Ovary (tissue), 9 donors: ENCODE results near the gene KLRC4. TPM values are rescaled to one million over a fixed set of nuclear protein-coding genes. Genes with fewer than 3 reads are reported as not detected.
"Not testable (repeated sequence)": the region's sequence is repeated elsewhere in the genome, so short reads cannot be mapped to it uniquely, and the experiment has no call there.

Experiments
- DNase-seq, 5 donors: peaks; one replicate each; pipeline ENCODE4 v3.0.0-alpha.2; 2019 to 2020
- H3K27ac ChIP-seq, 2 donors: fragments of 200-600 bp; one replicate each; pipeline versions ENCODE4 v1.5.1 to v1.8.0; 2019 to 2022
- H3K27me3 ChIP-seq: fragments of 200-600 bp; one replicate; pipeline ENCODE4 v1.8.0; 2022
- H3K36me3 ChIP-seq: fragments of 200-600 bp; sonication (generic); one replicate; pipeline ENCODE4 v1.5.1; 2019
- H3K4me1 ChIP-seq: one replicate; pipeline ENCODE4 v1.8.1; 2013; ENCODE audit warnings: mild to moderate bottlenecking, moderate library complexity; ENCODE audit not compliant: insufficient read depth
- H3K4me3 ChIP-seq: fragments of 200-600 bp; sonication (generic); one replicate; pipeline ENCODE4 v1.5.1; 2017
- H3K9me3 ChIP-seq, 2 donors: fragments of 200-600 bp in 1 of 2; sonication (generic) in 1 of 2; one replicate each; pipeline versions ENCODE4 v1.5.1 to v1.8.1; 2013 to 2019; ENCODE audit warnings: mild to moderate bottlenecking in 1 of 2, moderate library complexity in 1 of 2
- CTCF ChIP-seq, 3 donors: fragments of 450-650 bp in 2 of 3; fragments of 200-600 bp in 1 of 3; IDR thresholded peaks; one replicate each; pipeline versions ENCODE4 v1.5.1 to v1.8.0; 2016 to 2022; ENCODE audit warnings: antibody characterized with exemption in 3 of 3, mild to moderate bottlenecking in 1 of 3
- EP300 ChIP-seq: sonication (generic); formaldehyde crosslinking; IDR thresholded peaks from one replicate; pipeline ENCODE4 v1.6.1; 2017; ENCODE audit warnings: antibody characterized with exemption
- POLR2A ChIP-seq: fragments of 450-650 bp; IDR thresholded peaks from one replicate; pipeline ENCODE4 v1.6.1; 2017; ENCODE audit warnings: antibody characterized with exemption, mild to moderate bottlenecking, moderate library complexity
- WGBS, 3 donors: extraction: QIAGEN DNeasy Blood & Tissue Kit in 1 of 3; methylation state at CpG; one replicate each; pipeline versions ENCODE4 v1.1.5 to v1.1.7; 2013 to 2017; 5-methylcytosine and 5-hydroxymethylcytosine counted together
- intact Hi-C, 4 donors: fragments of 100-400 bp; cut with DNase I; formaldehyde crosslinking; loops; one replicate each; pipeline versions ENCODE4 v1.11.0 to v1.15.1; 2022 to 2023
- polyA plus RNA-seq, 2 donors: library from polyadenylated mRNA; stranded (reverse); fragments of 200-250 nt in 1 of 2; fragments of 350-450 nt in 1 of 2; fragmentation: Illumina TruSeq in 1 of 2; extraction: RNeasy Lipid Tissue Mini Kit (QIAGEN cat#74804) in 1 of 2; gene quantifications; one replicate each; pipeline ENCODE4 v1.2.3, GENCODE V29; 2013 to 2014
- total RNA-seq, 7 donors: library from RNA; depleted of rRNA in 2 of 7; stranded (reverse); fragments of >200 nt in 2 of 7; fragmentation: NEBNext Ultra II Directional in 3 of 7; extraction: Animal tissue kit (Norgen Biotek cat#: 25700) in 3 of 7; gene quantifications; one replicate each; pipeline versions ENCODE4 v1.1.0 to v1.2.4, GENCODE V29; 2016 to 2023
- donor health status: DM: no; HTN: no; CAD: no; lungs with moderate emphysema.
- donor health status: DM: no; HTN: no; CAD: no.
- donor health status: Bipolar disorder and iron deficiency.
- donor health status: DM: yes; HTN: yes; CAD: no.
- donor health status: DM: no; HTN: no; CAD: no.
- donor health status: DM: yes; HTN: yes; CAD: no.

KLRC4 gene
- total and polyA plus RNA-seq, 9 donors: 0.30 to 0.60 TPM; not detected in 7

DNA sequence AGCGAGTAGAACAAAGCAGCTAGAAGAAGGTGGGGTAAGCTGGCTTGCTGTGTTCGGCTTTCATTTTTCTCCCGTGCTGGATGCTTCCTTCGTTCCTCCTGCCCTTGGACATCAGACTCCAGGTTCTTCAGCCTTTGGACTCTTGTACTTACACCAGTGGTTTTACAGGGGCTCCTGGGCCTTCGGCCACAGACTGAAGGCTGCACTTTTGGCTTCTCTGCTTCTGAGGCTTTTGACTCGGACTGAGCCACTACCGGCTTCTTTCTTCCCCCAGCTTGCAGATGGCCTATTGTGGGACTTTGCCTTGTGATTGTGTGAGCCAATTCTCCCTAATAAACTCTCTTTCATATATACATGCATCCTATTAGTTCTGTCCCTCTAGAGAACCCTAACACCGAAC is 16.4 kb upstream of the KLRC4 start:
- intact Hi-C loops, H3K4me1 ChIP-seq, H3K27me3 ChIP-seq, H3K4me3 ChIP-seq, H3K36me3 ChIP-seq, H3K9me3 ChIP-seq, DNase-seq, H3K27ac ChIP-seq: not testable (repeated sequence)
- 88 to 93% (median 89%) methylated on average over 8 of the region's 8 CpGs for WGBS, 3 donors

DNA sequence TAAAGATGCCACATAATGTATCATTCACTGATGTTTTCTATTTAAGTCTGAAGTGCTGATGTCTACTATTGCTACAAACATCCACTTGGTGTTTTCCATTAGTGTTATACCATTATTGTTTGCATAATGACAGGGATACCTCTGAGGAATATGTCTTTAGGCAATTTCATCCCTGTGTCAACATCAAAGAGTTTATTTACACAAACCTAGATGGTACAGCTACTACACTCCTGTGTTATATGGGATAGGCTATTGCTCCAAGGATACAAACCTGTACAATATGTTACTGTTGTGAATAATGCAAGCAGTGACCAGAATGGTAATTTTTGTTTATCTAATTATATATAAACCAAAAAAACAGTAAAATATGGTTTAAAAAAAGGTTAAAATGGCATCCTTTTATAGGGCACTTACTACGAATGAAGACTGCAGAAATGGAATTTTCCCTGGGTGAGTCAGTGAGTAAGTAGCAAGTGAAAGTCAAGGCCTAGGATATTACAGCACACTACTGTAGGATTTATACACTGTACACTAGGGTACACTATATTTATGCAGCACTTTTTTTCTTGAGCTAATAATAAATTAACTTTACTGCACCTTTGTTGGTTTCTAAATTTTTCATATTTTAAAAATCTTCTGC is 14.8 kb upstream of the KLRC4 start:
- H3K27me3 ChIP-seq, DNase-seq, H3K27ac ChIP-seq, intact Hi-C loops, H3K4me1 ChIP-seq, H3K9me3 ChIP-seq, H3K36me3 ChIP-seq, H3K4me3 ChIP-seq: not testable (repeated sequence)
- WGBS, 3 donors: 71 to 72% methylated on average over 1 of the region's 1 CpG; no CpG with 5 or more reads in 1 of the 3 donors

DNA sequence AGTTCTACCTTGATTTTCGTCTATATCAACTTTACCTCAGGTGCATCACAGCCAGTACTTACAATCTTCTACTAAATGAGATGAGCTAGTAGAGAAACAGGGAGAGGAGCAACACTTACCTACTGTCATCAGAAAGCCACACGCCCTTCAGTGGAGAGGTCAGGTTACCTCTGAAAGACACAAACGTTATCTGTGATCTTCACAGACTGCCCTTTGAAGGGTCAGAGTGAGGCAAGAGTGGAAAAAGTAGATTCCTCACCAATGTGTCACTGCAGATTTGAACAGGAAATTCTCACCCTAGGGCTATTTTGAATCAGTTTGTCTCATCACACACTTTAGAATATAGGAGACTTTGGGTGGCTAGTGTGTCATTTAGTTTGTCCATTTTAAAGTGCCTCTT is 12.6 kb upstream of the KLRC4 start:
- 49 to 84% (median 76%) methylated on average over 2 to 3 of the region's 3 CpGs for WGBS, 3 donors
- DNase-seq, intact Hi-C loops: not testable (repeated sequence)

GRCh38 chr12:10420334-10420733 is 10.8 kb upstream of the KLRC4 start, which contains the start of gene KLRC3:
Gene KLRC3, minus strand, starts transcription at chr12:10420595. Its CDS starts 45 bp downstream, at chr12:10420550.
- H3K36me3 ChIP-seq, DNase-seq, H3K4me3 ChIP-seq, H3K9me3 ChIP-seq, intact Hi-C loops, H3K27ac ChIP-seq, H3K4me1 ChIP-seq, H3K27me3 ChIP-seq: not testable (repeated sequence)
- WGBS, 3 donors: 5 to 32% (median 30%) methylated on average over 1 of the region's 1 CpG

More for the DNA sequence above, 12.6 kb upstream of the KLRC4 start:
- not testable (repeated sequence) for H3K27me3 ChIP-seq, H3K36me3 ChIP-seq, H3K4me1 ChIP-seq, H3K4me3 ChIP-seq, H3K9me3 ChIP-seq, H3K27ac ChIP-seq

GRCh38 chr12:10408842-10409241 is 715 bp downstream of the KLRC4 start:
- H3K27me3 ChIP-seq: no peaks in the 10 kb centered on the region
- WGBS, 3 donors: 63 to 72% (median 68%) methylated on average over 3 of the region's 3 CpGs
- TF ChIP-seq EP300: no peak
- TF ChIP-seq POLR2A: no peak
- TF ChIP-seq CTCF (IDR thresholded peaks at IDR 0.05): no peak
- no peaks in the 10 kb centered on the region for H3K4me1 ChIP-seq
- no peaks in the 10 kb centered on the region for H3K36me3 ChIP-seq
- no peak overlapping the region for H3K4me3 ChIP-seq
- no peaks in the 10 kb centered on the region for H3K9me3 ChIP-seq
- intact Hi-C loops: no loop called here
- no peak overlapping the region for H3K27ac ChIP-seq
- no peak for DNase-seq

DNA sequence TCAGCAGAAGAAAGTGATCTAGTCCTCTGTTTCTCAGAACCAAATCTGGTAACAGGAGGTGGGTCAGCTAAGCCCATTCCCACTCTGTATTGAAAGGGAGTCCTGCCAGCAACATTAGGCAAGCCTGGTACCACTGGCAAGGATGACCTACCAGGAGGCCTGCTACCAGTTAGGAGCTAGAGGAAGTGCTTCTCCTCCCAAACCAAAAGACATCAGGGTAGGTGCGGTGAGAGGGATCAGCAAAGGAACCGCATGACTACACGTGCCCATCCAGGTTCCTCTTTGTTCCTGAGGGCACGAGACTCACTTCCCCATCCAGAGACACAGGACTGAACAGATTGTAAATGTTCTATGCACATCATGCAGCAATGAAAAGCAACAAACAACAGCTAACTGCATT is 2.8 kb downstream of the KLRC4 start:
- Histone ChIP-seq H3K9me3 (no peaks in the 10 kb centered on the region), H3K4me1 (no peaks in the 10 kb centered on the region), H3K27ac (no peak overlapping the region), H3K27me3 (no peaks in the 10 kb centered on the region), H3K36me3 (no peaks in the 10 kb centered on the region), H3K4me3 (no peak overlapping the region)
- WGBS, 3 donors: 80 to 89% (median 81%) methylated on average over 4 of the region's 4 CpGs
- TF ChIP-seq EP300 (no peak), CTCF (IDR thresholded peaks at IDR 0.05) (no peak), POLR2A (no peak)
- no peak for DNase-seq
- intact Hi-C loops: no loop called here
